ENCODE results near the gene IQSEC1. TPM values are rescaled to one million over a fixed set of nuclear protein-coding genes. Genes with fewer than 3 reads are reported as not detected.

The IQSEC1 gene
- total RNA-seq, 1 donor from 2014 or later = 148 TPM

- Histone ChIP-seq H3K36me3 (no peaks in the 10 kb centered on the region), H3K27ac (no peak overlapping the region), H3K4me1 (peaks cover 3 to 10% of the 10 kb centered on the region in 2 donors), H3K9me3 (no peaks in the 10 kb centered on the region), H3K27me3 (no peaks in the 10 kb centered on the region), H3K4me3 (no peak overlapping the region)
- TF ChIP-seq, protein P1, sequence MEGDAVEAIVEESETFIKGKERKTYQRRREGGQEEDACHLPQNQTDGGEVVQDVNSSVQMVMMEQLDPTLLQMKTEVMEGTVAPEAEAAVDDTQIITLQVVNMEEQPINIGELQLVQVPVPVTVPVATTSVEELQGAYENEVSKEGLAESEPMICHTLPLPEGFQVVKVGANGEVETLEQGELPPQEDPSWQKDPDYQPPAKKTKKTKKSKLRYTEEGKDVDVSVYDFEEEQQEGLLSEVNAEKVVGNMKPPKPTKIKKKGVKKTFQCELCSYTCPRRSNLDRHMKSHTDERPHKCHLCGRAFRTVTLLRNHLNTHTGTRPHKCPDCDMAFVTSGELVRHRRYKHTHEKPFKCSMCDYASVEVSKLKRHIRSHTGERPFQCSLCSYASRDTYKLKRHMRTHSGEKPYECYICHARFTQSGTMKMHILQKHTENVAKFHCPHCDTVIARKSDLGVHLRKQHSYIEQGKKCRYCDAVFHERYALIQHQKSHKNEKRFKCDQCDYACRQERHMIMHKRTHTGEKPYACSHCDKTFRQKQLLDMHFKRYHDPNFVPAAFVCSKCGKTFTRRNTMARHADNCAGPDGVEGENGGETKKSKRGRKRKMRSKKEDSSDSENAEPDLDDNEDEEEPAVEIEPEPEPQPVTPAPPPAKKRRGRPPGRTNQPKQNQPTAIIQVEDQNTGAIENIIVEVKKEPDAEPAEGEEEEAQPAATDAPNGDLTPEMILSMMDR (IDR thresholded peaks at IDR 0.05) = no peak
- DNase-seq (ENCODE audit: low spot score in 2 of 2) = no peak
- intact Hi-C loops (cut with DNase I) = no loop called here
These were observed 5.5 kb downstream of the IQSEC1 start for GRCh38 chr3:13067778-13068177.

DNA sequence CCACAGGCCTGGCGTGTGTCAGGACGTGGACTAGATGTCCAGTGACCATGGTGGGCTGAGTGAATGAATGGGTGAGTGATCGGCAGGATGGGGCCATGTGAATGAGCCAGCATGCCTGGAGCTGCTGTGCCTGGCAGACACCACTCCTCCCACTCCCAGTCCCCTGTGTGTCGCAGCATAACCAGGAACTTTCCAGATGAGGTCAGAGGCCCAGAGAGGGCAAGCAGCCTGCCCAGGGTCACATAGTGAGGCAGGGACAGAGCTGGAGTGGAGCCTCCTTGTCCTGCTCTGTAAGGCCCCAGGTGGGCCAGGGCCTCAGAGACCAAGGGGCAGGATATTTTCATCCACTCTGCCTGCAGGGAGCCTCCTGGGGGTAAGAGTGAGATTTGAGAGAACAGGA, 6.4 kb downstream of the IQSEC1 start:
- Histone ChIP-seq H3K4me3 (no peak overlapping the region), H3K27ac (no peak overlapping the region), H3K36me3 (no peaks in the 10 kb centered on the region), H3K27me3 (no peaks in the 10 kb centered on the region), H3K9me3 (no peaks in the 10 kb centered on the region), H3K4me1 (peaks cover 0 to under 1% of the 10 kb centered on the region in 2 donors)
- intact Hi-C loops (cut with DNase I) = no loop called here
- no peak for DNase-seq (ENCODE audit: low spot score in 2 of 2)
- TF ChIP-seq, protein P1 (IDR thresholded peaks at IDR 0.05) = no peak

DNA sequence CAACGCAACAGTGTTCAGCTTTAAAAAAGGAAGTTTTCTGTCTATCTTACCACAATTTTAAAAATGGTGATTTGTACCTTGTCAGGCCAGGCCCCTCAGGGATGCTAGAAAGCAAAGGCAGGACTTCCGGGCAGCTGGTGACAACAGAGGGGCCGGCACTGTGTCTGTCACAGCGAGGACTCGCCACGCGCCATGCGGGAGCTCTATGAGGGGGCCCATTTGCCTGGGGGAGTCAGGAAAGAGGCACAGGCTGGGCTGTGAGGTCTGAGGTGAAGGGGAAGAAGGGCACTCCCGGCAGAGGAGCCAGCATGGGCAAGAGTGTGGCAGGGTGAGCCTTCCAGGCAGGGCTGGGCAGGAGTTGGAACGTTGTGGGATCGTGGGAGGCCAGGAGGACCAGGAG, 7.0 kb downstream of the IQSEC1 start:
- Histone ChIP-seq H3K4me3 (no peak overlapping the region), H3K4me1 (no peaks in the 10 kb centered on the region), H3K27ac (no peak overlapping the region), H3K9me3 (no peaks in the 10 kb centered on the region), H3K36me3 (no peaks in the 10 kb centered on the region), H3K27me3 (no peaks in the 10 kb centered on the region)
- DNase-seq (ENCODE audit: low spot score in 2 of 2) = no peak
- TF ChIP-seq, protein P1 (IDR thresholded peaks at IDR 0.05) = no peak
- intact Hi-C loops (cut with DNase I) = no loop called here

DNA sequence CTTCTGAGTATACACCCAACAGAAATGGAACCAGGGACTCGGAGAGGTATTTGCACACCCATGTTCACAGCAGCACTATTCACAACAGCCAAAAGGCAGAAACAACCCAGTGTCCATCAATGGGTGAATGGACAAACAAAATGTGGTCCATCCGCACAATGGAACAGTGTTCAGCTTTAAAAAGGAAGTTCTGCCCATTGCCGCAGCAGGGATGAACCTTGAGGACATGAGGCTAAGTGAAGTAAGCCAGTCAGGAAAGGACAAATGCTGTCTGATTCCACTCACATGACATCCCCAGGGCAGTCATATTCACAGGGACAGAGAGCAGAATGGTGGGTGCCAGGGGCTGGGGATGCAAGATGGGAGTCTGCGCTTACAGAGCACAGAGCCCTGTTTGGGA, 7.5 kb downstream of the IQSEC1 start:
- DNase-seq (ENCODE audit: low spot score in 2 of 2) = no peak
- no peaks in the 10 kb centered on the region for H3K27me3 ChIP-seq
- no peaks in the 10 kb centered on the region for H3K36me3 ChIP-seq
- H3K4me1 ChIP-seq = no peaks in the 10 kb centered on the region
- no peak overlapping the region for H3K4me3 ChIP-seq
- no peaks in the 10 kb centered on the region for H3K9me3 ChIP-seq
- TF ChIP-seq, protein P1 (IDR thresholded peaks at IDR 0.05) = no peak
- intact Hi-C loops (cut with DNase I) = no loop called here
- no peak overlapping the region for H3K27ac ChIP-seq

GRCh38 chr3:13064964-13065363, 8.3 kb downstream of the IQSEC1 start:
- Histone ChIP-seq H3K9me3 (no peaks in the 10 kb centered on the region), H3K27me3 (no peaks in the 10 kb centered on the region), H3K36me3 (no peaks in the 10 kb centered on the region), H3K27ac (no peak overlapping the region), H3K4me1 (no peaks in the 10 kb centered on the region), H3K4me3 (no peak overlapping the region)
- DNase-seq (ENCODE audit: low spot score in 2 of 2) = no peak
- TF ChIP-seq, protein P1 (IDR thresholded peaks at IDR 0.05) = no peak
- intact Hi-C loops (cut with DNase I) = no loop called here
